GM21367 (cell line): Measurements from ENCODE around the gene PPT2.
"Not testable (repeated sequence)": the region's sequence is repeated elsewhere in the genome, so short reads cannot be mapped to it uniquely, and the experiment has no call there.

ENCODE experiments used
- ATAC-seq: cut with Tn5 transposase; IDR thresholded peaks from one replicate; pipeline ENCODE4 v1.9.1; 2021; ENCODE audit not compliant: unreplicated experiment

The PPT2 gene

DNA sequence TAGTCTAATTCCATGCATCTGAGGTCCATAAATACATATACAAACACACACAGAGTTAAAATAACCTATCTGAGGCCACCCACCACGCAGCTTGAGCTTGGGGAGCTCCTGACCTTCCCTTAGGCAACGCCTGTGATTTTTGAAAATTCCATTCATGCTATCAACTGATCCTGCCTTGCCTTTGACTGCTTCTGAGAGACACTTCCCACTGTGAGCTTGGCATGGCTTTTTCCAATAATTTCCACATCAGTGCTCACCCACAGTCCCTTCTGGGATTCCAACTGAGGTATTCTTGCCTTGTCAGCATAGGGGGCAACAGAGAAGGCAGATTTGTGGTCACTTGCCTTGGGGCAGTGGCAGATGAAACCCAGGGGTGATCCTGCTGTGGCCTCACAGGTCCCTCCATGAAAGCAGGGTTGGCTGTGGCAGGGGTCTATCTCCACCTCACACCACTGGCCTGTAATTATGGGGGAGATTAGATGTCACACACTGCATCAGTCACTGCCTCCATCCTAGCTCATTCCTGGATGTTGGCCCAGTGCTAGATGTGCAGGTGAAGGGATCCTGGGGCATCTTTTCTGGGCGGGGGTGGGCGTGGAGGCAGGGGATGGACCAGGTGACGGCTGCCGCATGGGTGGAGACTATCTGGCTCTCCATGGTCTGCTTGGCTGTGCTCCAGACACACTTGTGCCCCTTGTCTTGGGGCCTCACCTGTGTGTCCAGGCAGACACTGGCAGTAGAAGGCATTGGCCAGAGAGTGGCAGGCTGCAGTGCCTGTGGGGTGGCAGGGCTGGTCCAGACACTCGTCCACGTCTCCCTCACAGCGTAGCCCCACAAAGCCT lies 49.7 kb downstream of the PPT2 start:
- no peak for ATAC-seq

- ATAC-seq = no peak
Observed at GRCh38 chr6:32204268-32204715, 50.4 kb downstream of the PPT2 start.

DNA sequence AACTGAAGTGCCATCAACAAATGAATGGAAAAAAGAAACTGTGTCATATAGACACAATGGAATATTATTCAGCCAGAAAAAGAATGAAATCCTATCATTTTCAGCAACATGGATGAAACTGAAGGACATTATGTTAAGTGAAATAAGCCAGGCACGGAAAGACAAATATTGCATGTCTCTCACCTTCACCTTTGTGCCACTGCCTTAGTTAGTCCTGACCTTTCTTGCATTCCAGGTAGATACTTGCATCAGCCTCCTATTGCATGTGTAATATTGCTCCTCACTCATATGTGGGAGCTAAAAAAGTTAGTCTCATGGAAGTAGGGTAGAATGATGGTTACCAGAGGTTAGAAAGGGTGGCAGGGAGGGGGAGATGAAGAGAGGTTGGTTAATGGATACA lies 55.1 kb downstream of the PPT2 start:
- ATAC-seq = no peak

GRCh38 chr6:32210191-32210601 lies 56.3 kb downstream of the PPT2 start:
- ATAC-seq = no peak

- ATAC-seq = not testable (repeated sequence)
Observed at GRCh38 chr6:32211432-32211831, 57.5 kb downstream of the PPT2 start.

- no peak for ATAC-seq
Observed at GRCh38 chr6:32212076-32212760, 58.3 kb downstream of the PPT2 start.
